ENCODE data around the gene UBLCP1.
"Not testable (repeated sequence)": the region's sequence is repeated elsewhere in the genome, so short reads cannot be mapped to it uniquely, and the experiment has no call there.

UBLCP1 gene

DNA sequence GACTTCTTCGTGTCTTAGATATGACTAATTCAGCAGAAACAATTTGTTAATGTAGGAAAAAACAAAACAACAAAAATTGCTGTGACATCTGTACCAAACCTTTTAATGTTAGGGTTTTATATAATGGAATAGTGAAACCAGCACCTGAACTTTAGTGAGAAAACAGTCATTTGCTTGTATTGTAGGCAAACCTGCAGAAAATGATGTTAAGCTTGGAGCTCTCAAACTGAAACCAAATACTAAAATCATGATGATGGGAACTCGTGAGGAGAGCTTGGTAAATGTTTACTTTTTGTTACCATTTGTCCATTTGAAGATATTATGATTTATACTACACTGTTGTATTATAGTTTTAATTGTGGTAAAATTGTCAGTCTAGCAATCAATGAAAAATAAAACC is 6.6 kb downstream of the UBLCP1 start:
- no peak overlapping the region for H3K4me3 ChIP-seq (replicated peaks; ENCODE audit: low read depth, low read length)
- TF ChIP-seq, protein P1, sequence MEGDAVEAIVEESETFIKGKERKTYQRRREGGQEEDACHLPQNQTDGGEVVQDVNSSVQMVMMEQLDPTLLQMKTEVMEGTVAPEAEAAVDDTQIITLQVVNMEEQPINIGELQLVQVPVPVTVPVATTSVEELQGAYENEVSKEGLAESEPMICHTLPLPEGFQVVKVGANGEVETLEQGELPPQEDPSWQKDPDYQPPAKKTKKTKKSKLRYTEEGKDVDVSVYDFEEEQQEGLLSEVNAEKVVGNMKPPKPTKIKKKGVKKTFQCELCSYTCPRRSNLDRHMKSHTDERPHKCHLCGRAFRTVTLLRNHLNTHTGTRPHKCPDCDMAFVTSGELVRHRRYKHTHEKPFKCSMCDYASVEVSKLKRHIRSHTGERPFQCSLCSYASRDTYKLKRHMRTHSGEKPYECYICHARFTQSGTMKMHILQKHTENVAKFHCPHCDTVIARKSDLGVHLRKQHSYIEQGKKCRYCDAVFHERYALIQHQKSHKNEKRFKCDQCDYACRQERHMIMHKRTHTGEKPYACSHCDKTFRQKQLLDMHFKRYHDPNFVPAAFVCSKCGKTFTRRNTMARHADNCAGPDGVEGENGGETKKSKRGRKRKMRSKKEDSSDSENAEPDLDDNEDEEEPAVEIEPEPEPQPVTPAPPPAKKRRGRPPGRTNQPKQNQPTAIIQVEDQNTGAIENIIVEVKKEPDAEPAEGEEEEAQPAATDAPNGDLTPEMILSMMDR (IDR thresholded peaks at IDR 0.05; ENCODE audit: low read length, missing control alignments) = no peak
- DNase-seq (ENCODE audit: low read depth) = no peak

DNA sequence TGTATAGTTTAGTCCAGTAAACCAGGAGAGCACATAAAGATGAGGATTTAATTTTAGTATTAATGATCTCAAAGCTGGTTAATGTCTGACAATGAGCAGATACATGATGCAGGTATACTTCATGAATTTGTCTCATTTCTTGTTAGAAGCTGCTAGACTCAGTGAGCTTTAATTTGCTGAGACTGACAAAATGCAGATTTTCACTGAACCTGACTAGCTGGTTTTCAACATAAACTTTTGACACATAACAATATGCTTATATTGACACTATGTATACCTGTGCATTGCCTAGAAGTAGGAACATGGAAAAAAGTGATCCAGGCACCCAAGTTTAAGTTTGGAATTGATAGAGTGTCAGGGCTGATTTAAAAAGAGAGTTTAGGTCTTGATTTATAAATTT is 10.8 kb downstream of the UBLCP1 start:
- TF ChIP-seq, protein P1 (IDR thresholded peaks at IDR 0.05; ENCODE audit: low read length, missing control alignments) = no peak
- H3K4me3 ChIP-seq (replicated peaks; ENCODE audit: low read depth, low read length) = no peak overlapping the region
- DNase-seq (ENCODE audit: low read depth) = no peak

DNA sequence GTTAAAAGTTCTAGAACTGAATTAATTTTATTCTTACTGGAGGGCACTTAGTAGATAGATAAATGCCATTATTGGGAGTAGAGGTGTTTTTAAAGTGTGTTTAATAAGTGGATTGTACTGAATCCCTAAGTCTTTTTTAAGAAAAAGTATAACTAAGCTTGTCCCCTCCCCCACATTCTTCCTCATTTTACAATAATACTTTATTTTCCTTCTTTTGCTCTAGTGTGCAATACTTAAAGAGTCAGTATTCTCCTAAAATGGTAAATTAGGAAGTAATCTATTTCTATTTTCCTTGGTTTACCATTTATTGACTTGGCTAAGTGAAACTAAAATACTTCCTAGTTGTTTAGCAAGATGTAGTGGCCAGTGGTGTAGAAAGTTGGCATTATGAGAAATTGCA is 11.6 kb downstream of the UBLCP1 start:
- no peak for DNase-seq (ENCODE audit: low read depth)
- TF ChIP-seq, protein P1 (IDR thresholded peaks at IDR 0.05; ENCODE audit: low read length, missing control alignments) = no peak
- H3K4me3 ChIP-seq (replicated peaks; ENCODE audit: low read depth, low read length) = no peak overlapping the region

DNA sequence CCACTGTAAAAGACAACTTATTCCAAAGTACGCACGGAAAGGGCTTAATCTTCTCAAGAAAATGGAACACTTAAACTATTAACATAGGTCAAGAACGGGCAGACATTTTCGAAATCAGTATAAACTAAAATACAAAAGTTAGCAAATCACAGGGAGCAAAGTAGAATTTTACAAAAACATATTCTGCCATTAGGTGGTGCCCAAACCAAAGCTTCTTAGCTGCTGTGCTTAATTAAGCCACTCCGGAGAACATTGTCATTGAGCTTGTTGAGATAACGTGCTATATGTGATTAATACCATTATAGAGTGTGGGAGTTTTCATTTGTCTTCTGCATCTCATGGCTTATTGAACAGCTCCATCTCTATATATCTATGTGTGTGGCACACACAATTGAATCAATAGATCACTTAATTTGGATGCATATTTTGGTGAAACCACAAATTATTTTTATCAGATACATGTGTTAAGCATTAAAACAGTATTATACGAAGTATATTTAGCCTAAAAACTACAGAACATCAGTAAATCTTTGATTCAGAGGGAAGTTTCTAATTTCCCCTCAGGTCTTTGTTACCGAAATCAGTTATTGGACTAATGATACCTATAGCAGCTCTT is 23.4 kb downstream of the UBLCP1 start:
- H3K4me3 ChIP-seq (replicated peaks; ENCODE audit: low read depth, low read length) = no peak overlapping the region
- DNase-seq (ENCODE audit: low read depth) = peak; percentile 57
- TF ChIP-seq, protein P1 (IDR thresholded peaks at IDR 0.05; ENCODE audit: low read length, missing control alignments) = peak; percentile 44

DNA sequence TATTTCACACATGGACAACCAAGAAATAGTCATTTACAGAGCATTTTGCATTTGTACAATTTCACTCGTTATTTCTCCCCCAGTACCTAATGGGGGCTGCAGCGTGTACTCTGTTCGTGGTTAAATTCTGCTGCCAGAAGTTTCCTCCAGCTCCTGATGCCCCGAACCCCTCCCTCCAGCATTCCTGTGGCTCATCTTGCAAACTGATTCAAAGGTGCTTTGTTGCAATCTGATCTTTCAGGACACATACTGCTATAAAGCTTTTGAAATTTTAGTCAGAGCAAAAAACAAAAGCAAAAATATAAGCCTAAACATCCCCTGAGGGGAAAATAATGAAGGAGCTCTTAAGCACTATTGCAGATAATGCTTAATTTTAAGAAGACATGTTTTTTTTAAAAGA is 27.7 kb downstream of the UBLCP1 start:
- no peak overlapping the region for H3K4me3 ChIP-seq (replicated peaks; ENCODE audit: low read depth, low read length)
- TF ChIP-seq, protein P1 (IDR thresholded peaks at IDR 0.05; ENCODE audit: low read length, missing control alignments) = no peak
- no peak for DNase-seq (ENCODE audit: low read depth)

DNA sequence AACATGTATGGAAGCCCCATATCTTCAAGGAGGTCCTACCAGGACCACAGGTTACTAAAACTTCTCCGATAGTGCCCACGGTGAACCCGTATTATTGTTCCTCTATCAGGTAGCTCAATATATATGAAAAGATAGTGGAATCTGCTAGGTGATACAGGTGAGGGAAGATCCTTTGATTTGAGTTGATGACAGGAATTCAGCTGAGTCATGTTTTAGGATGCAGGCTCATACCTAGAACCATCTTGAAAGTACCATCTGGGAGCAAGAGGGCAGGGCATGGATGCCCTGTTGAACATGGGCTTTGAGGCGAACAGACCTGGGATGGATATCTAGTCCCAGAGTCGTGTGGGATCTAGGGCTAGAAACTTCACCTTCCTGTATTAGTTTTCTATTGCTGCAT is 31.8 kb downstream of the UBLCP1 start:
- no peak overlapping the region for H3K4me3 ChIP-seq (replicated peaks; ENCODE audit: low read depth, low read length)
- TF ChIP-seq, protein P1 (IDR thresholded peaks at IDR 0.05; ENCODE audit: low read length, missing control alignments) = no peak

DNA sequence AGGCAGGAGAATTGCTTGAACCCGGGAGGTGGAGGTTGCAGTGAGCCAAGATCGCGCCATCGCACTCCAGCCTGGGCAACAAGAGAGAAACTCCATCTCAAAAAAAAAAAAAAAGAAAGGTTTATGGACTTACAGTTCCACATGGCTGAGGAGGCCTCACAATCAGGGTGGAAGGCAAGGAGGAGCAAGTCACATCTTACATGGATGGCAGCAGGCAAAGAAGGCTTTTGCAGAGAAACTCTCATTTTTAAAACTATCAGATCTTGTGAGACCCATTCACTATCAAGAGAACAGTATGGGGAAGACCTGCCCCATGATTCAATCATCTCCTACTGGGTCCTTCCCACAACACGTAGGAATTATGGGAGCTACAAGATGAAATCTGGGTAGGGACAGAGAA is 34.2 kb downstream of the UBLCP1 start:
- DNase-seq (ENCODE audit: low read depth); H3K4me3 ChIP-seq (replicated peaks; ENCODE audit: low read depth, low read length): not testable (repeated sequence)

More for the DNA sequence above, 31.8 kb downstream of the UBLCP1 start:
- DNase-seq (ENCODE audit: low read depth) = no peak
